Astrocyte (in vitro differentiated cells and primary cell): ENCODE measurements around the gene PREX1. TPM values are rescaled to one million over a fixed set of nuclear protein-coding genes. Genes with fewer than 3 reads are reported as not detected.

ENCODE experiments used
- DNase-seq: peaks from one replicate; pipeline ENCODE4 v3.0.0-alpha.2; 2010; ENCODE audit warnings: low read depth
- FAIRE-seq: peaks from 2 replicates; lab custom pipeline; 2011; peaks lifted over from hg19 to GRCh38; lab: Jason Lieb, UNC
- H2AFZ ChIP-seq: 2 replicates; pipeline ENCODE4 v1.6.0; 2012; ENCODE audit warnings: low read depth, low read length, inconsistent platforms
- H3K27ac ChIP-seq: 2 replicates; pipeline ENCODE4 v1.5.1; 2011; ENCODE audit warnings: low read depth, low read length, inconsistent platforms
- H3K27me3 ChIP-seq: 2 replicates; pipeline ENCODE4 v1.6.0; 2011; ENCODE audit warnings: low read length, inconsistent platforms; ENCODE audit not compliant: insufficient read depth
- H3K36me3 ChIP-seq: 2 replicates; pipeline ENCODE4 v1.5.1; 2011; ENCODE audit warnings: low read length, inconsistent platforms; ENCODE audit not compliant: insufficient read depth
- H3K4me1 ChIP-seq: 2 replicates; pipeline ENCODE4 v1.5.1; 2011; ENCODE audit warnings: low read length, inconsistent platforms; ENCODE audit not compliant: insufficient read depth
- H3K4me2 ChIP-seq: 2 replicates; pipeline ENCODE4 v1.6.0; 2012; ENCODE audit warnings: low read length, inconsistent platforms
- H3K4me3 ChIP-seq: 2 replicates; pipeline ENCODE4 v1.5.1; 2011; ENCODE audit warnings: low read depth, mild to moderate bottlenecking, low read length, inconsistent platforms; ENCODE audit not compliant: insufficient read depth
- H3K79me2 ChIP-seq: 2 replicates; pipeline ENCODE4 v1.6.0; 2012; ENCODE audit warnings: mild to moderate bottlenecking, low read length, inconsistent platforms; ENCODE audit not compliant: insufficient read depth
- H3K9ac ChIP-seq: 2 replicates; pipeline ENCODE4 v1.6.0; 2012; ENCODE audit warnings: mild to moderate bottlenecking, low read length, inconsistent platforms
- H3K9me3 ChIP-seq: 2 replicates; pipeline ENCODE4 v1.5.1; 2012; ENCODE audit warnings: low read depth, mild to moderate bottlenecking, low read length, inconsistent platforms; ENCODE audit not compliant: insufficient read depth
- H4K20me1 ChIP-seq: 2 replicates; pipeline ENCODE4 v1.6.0; 2012; ENCODE audit warnings: low read length, inconsistent platforms; ENCODE audit not compliant: insufficient read depth
- H3K27ac Mint-ChIP-seq: one replicate; pipeline ENCODE4 v1.8.0; 2021; ENCODE audit warnings: mild to moderate bottlenecking, mixed read lengths; ENCODE audit not compliant: unreplicated experiment
- H3K27me3 Mint-ChIP-seq: one replicate; pipeline ENCODE4 v1.8.0; 2021; ENCODE audit warnings: low read depth, mixed read lengths; ENCODE audit not compliant: unreplicated experiment
- H3K36me3 Mint-ChIP-seq: one replicate; pipeline ENCODE4 v1.8.0; 2021; ENCODE audit warnings: low read depth, mixed read lengths; ENCODE audit not compliant: unreplicated experiment
- H3K4me1 Mint-ChIP-seq: one replicate; pipeline ENCODE4 v1.8.0; 2021; ENCODE audit warnings: low read depth, mixed read lengths; ENCODE audit not compliant: unreplicated experiment
- H3K4me3 Mint-ChIP-seq: one replicate; pipeline ENCODE4 v1.8.0; 2021; ENCODE audit warnings: mild to moderate bottlenecking, moderate library complexity, mixed read lengths; ENCODE audit not compliant: unreplicated experiment
- H3K9me3 Mint-ChIP-seq: one replicate; pipeline ENCODE4 v1.8.0; 2021; ENCODE audit warnings: mild to moderate bottlenecking, mixed read lengths; ENCODE audit not compliant: unreplicated experiment
- CTCF ChIP-seq: IDR thresholded peaks from 2 replicates; pipeline ENCODE4 v1.5.1; 2011; ENCODE audit warnings: low read depth, mild to moderate bottlenecking, inconsistent platforms, low read length, moderate library complexity; ENCODE audit not compliant: insufficient read depth
- EZH2 ChIP-seq: IDR thresholded peaks from 2 replicates; pipeline ENCODE4 v1.6.1; 2012; ENCODE audit warnings: mild to moderate bottlenecking, low read length, inconsistent platforms; ENCODE audit not compliant: insufficient read depth
- total RNA-seq: library from RNA; stranded (reverse); gene quantifications from 2 replicates; pipeline ENCODE4 v1.2.1, GENCODE V29; 2021

PREX1 gene
- total RNA-seq, 1 donor from 2014 or later, result 3.5 TPM

GRCh38 chr20:48631114-48632016 is 196.4 kb downstream of the PREX1 start:
- no peak overlapping the region for H3K4me3 Mint-ChIP-seq
- FAIRE-seq, result no peak

GRCh38 chr20:48630342-48631075 is 197.3 kb downstream of the PREX1 start:
- H4K20me1 ChIP-seq, result peaks cover 3% of the 10 kb centered on the region
- no peak overlapping the region for H3K4me3 ChIP-seq

More at GRCh38 chr20:48631114-48632016, 196.4 kb downstream of the PREX1 start:
- peaks cover 8% of the 10 kb centered on the region for H3K4me1 ChIP-seq
- H3K4me1 Mint-ChIP-seq, result peaks cover 3% of the 10 kb centered on the region
- DNase-seq, result peak; percentile 54
- peaks cover 2% of the 10 kb centered on the region for H3K27me3 Mint-ChIP-seq
- no peak overlapping the region for H3K9ac ChIP-seq
- H4K20me1 ChIP-seq, result peaks cover 5% of the 10 kb centered on the region
- H3K4me2 ChIP-seq, result no peak overlapping the region
- H3K4me3 ChIP-seq, result no peak overlapping the region
- H3K9me3 Mint-ChIP-seq, result no peaks in the 10 kb centered on the region
- H2AFZ ChIP-seq, result no peak overlapping the region
- no peak overlapping the region for H3K27ac Mint-ChIP-seq
- no peaks in the 10 kb centered on the region for H3K36me3 Mint-ChIP-seq
- no peak overlapping the region for H3K27ac ChIP-seq
- H3K27me3 ChIP-seq, result no peaks in the 10 kb centered on the region
- H3K79me2 ChIP-seq, result no peaks in the 10 kb centered on the region
- no peaks in the 10 kb centered on the region for H3K9me3 ChIP-seq
- no peaks in the 10 kb centered on the region for H3K36me3 ChIP-seq
- no peak for TF ChIP-seq CTCF
- no peak for TF ChIP-seq EZH2

More at GRCh38 chr20:48630342-48631075, 197.3 kb downstream of the PREX1 start:
- TF ChIP-seq CTCF (no peak), EZH2 (no peak)
- Histone ChIP-seq H3K36me3 (no peaks in the 10 kb centered on the region), H2AFZ (no peak overlapping the region), H3K27me3 (no peaks in the 10 kb centered on the region), H3K79me2 (no peaks in the 10 kb centered on the region), H3K4me1 (peaks cover 8% of the 10 kb centered on the region), H3K4me2 (no peak overlapping the region), H3K9ac (no peak overlapping the region), H3K9me3 (no peaks in the 10 kb centered on the region), H3K27ac (no peak overlapping the region)
- DNase-seq (no peak), FAIRE-seq (no peak)
- no peaks in the 10 kb centered on the region for H3K9me3 Mint-ChIP-seq
- H3K27me3 Mint-ChIP-seq, result peaks cover 5% of the 10 kb centered on the region
- no peaks in the 10 kb centered on the region for H3K36me3 Mint-ChIP-seq
- H3K4me1 Mint-ChIP-seq, result peaks cover 3% of the 10 kb centered on the region
- no peak overlapping the region for H3K4me3 Mint-ChIP-seq
- no peak overlapping the region for H3K27ac Mint-ChIP-seq
